ENCODE results near the gene MTMR12. TPM values are rescaled to one million over a fixed set of nuclear protein-coding genes. Genes with fewer than 3 reads are reported as not detected.

Gene MTMR12
- total and polyA plus RNA-seq, 2 of the 8 experiments (the other 6 are each of a cell fraction or from before 2014, with no cell fraction given) = 19.1 to 59.3 TPM

DNA sequence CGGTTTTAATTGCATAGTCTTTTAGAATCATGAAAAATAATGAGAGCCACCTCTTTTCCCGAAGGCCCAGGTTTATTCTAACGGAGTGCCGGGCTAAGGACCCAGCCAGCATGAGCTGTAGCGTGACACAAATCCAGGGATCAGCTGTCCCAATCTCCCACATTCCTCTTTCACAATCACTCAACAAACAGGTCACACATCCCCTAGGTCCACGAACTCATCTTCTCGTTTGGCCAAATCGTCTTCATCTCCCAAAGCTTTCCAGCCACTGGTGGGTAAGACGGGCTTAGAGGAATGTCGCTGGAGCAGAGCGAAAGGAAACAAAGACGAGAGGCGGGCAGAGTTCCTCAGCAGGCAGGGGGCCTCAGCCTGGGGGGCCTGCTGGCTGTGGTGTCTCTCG, 83.2 kb downstream of the MTMR12 start:
- Histone ChIP-seq H2BK20ac (ENCODE audit: low read length) (no peak overlapping the region), H4K5ac (ENCODE audit: insufficient read length, low read depth, low read length) (no peak overlapping the region)
- TF ChIP-seq POLR2A (IDR thresholded peaks at IDR 0.05; ENCODE audit: control extremely low read depth in 1 of 2, low read depth in 2 of 2, low read length in 2 of 2) (no peak), SRF (IDR thresholded peaks at IDR 0.05; ENCODE audit: low read depth, low read length) (no peak), BCL11A (IDR thresholded peaks at IDR 0.05; ENCODE audit: low read depth in 2 of 2, low read length in 2 of 2) (no peak), MAFK (IDR thresholded peaks at IDR 0.05; ENCODE audit: low read depth, low read length) (no peak), FOSL1 (IDR thresholded peaks at IDR 0.05; ENCODE audit: insufficient read depth, low read depth, low read length) (no peak)

More for the DNA sequence above, 83.2 kb downstream of the MTMR12 start:
- Histone ChIP-seq H3K4me1 (replicated peaks in 1 of 4; ENCODE audit: control insufficient read depth in 3 of 4, insufficient read depth in 4 of 4, low read length in 3 of 4) (peaks cover 0 to 3% (median 1%) of the 10 kb centered on the region in 4 experiments; a peak in 2 of 7 replicates), H4K8ac (ENCODE audit: extremely low read depth, insufficient read depth, low read length) (0 out of 2 replicates have a peak overlapping the region, but pooled peaks have one; percentile 35), H3K23ac (ENCODE audit: insufficient read length) (no peak overlapping the region), H3K79me1 (ENCODE audit: low read depth, low read length) (no peaks in the 10 kb centered on the region), H3K36me3 (ENCODE audit: control insufficient read depth in 2 of 4, insufficient read depth in 4 of 4, low read length in 3 of 4) (peaks cover 8 to 38% (median 20%) of the 10 kb centered on the region in 4 experiments), H2BK12ac (ENCODE audit: low read depth, low read length) (no peak overlapping the region), H2AK5ac (ENCODE audit: low read depth, low read length) (no peak overlapping the region), H2BK15ac (ENCODE audit: low read length) (no peak overlapping the region), H2BK120ac (replicated peaks; ENCODE audit: low read depth, low read length) (no peak overlapping the region), H2BK5ac (ENCODE audit: low read depth, low read length) (no peak overlapping the region), H3K9me3 (ENCODE audit: insufficient read depth in 2 of 2, low read depth in 1 of 2, low read length in 1 of 2) (no peaks in the 10 kb centered on the region), H3K23me2 (ENCODE audit: low read depth, low read length) (no peaks in the 10 kb centered on the region; the same call in 1 of the 2 replicates), H3K79me2 (ENCODE audit: control insufficient read depth in 1 of 2, insufficient read depth in 2 of 2, low read length in 2 of 2) (no peaks in the 10 kb centered on the region), H2AFZ (ENCODE audit: low read length) (no peak overlapping the region), H3K4me2 (ENCODE audit: insufficient read depth in 1 of 2, low read depth in 2 of 2, low read length in 2 of 2) (no peak overlapping the region), H3K4ac (replicated peaks; ENCODE audit: insufficient read length, low read depth, low read length) (no peak overlapping the region), H3K14ac (ENCODE audit: insufficient read length) (no peak overlapping the region), H4K20me1 (replicated peaks in 1 of 2; ENCODE audit: control insufficient read depth in 1 of 2, insufficient read depth in 2 of 2, low read length in 2 of 2) (peaks cover 3 to 5% of the 10 kb centered on the region in 2 experiments), H3K18ac (ENCODE audit: extremely low read depth, low read length) (no peak overlapping the region), H4K91ac (replicated peaks; ENCODE audit: insufficient read length, low read length) (no peak overlapping the region), H3K27me3 (replicated peaks in 1 of 4; ENCODE audit: control insufficient read depth in 3 of 4, extremely low read depth in 1 of 4, insufficient read depth in 3 of 4, low read length in 3 of 4) (no peaks in the 10 kb centered on the region), H3K56ac (replicated peaks; ENCODE audit: insufficient read length, low read depth, low read length) (no peak overlapping the region), H3K27ac (ENCODE audit: low read depth, low read length) (no peak overlapping the region), H3K4me3 (ENCODE audit: extremely low read depth in 1 of 4, insufficient read depth in 2 of 4, low read depth in 3 of 4, low read length in 4 of 4) (no peak overlapping the region), H3K9ac (replicated peaks in 1 of 4; ENCODE audit: extremely low read depth in 1 of 4, low read depth in 3 of 4, low read length in 3 of 4) (no peak overlapping the region)
- POLR2A ChIA-PET (ENCODE audit: partially characterized antibody) = no interaction called here
- FAIRE-seq = no peak
- DNase-seq (ENCODE audit: low read depth in 1 of 2, low spot score in 2 of 2) = no peak
- WGBS, 2 experiments (ENCODE audit: extremely low coverage in 1 of 2, insufficient coverage in 1 of 2, insufficient read length in 1 of 2, insufficient replicate concordance in 2 of 2, low coverage in 1 of 2, low lambda C conversion rate in 2 of 2, missing lambda C conversion rate in 1 of 2) = 87% methylated on average over 13 of the region's 14 CpGs; no CpG with 5 or more reads in 1 of the 2 experiments
- CTCF ChIA-PET (ENCODE audit: partially characterized antibody) = interaction anchor here (1.9 to 6.9 kb wide), 3 partner anchors 12 to 99 kb away, joined by 4 to 117 read pairs (median 87); partner anchors contain the start of gene MTMR12

Measured in H1 (cell line).